Mesenchymal stem cell (in vitro differentiated cells and primary cell): Measurements from ENCODE around the gene TMEM74B.

Source experiments
- DNase-seq: peaks from one replicate; pipeline ENCODE4 v3.0.0-alpha.2; 2013
- H2AFZ ChIP-seq: one replicate; pipeline ENCODE4 v1.6.1; 2013; ENCODE audit warnings: low read depth, mild to moderate bottlenecking, control low read depth, inconsistent platforms, low read length, moderate library complexity
- H2AK5ac ChIP-seq: 2 replicates; pipeline ENCODE4 v1.6.1; 2013; ENCODE audit warnings: low read length, moderate library complexity, mild to moderate bottlenecking, inconsistent platforms; ENCODE audit not compliant: severe bottlenecking
- H2BK120ac ChIP-seq: one replicate; pipeline ENCODE4 v1.6.1; 2013; ENCODE audit warnings: low read depth, mild to moderate bottlenecking, inconsistent platforms, low read length, moderate library complexity
- H2BK12ac ChIP-seq, 2 experiments: one replicate each; pipeline ENCODE4 v1.6.1; 2013; ENCODE audit warnings: inconsistent platforms in 2 of 2, low read length in 2 of 2, mild to moderate bottlenecking in 2 of 2, moderate library complexity in 2 of 2, control low read depth in 1 of 2
- H2BK15ac ChIP-seq: one replicate; pipeline ENCODE4 v1.6.1; 2013; ENCODE audit warnings: mild to moderate bottlenecking, low read depth, inconsistent platforms; ENCODE audit not compliant: poor library complexity, severe bottlenecking
- H2BK5ac ChIP-seq: 2 replicates; pipeline ENCODE4 v1.6.1; 2013; ENCODE audit warnings: low read depth, mild to moderate bottlenecking, low read length, control low read depth, inconsistent platforms; ENCODE audit not compliant: poor library complexity, severe bottlenecking
- H3K14ac ChIP-seq, 2 experiments: one replicate each; pipeline ENCODE4 v1.6.1; 2013; ENCODE audit warnings: inconsistent platforms in 2 of 2, low read length in 2 of 2, control low read depth in 1 of 2, mild to moderate bottlenecking in 1 of 2, moderate library complexity in 1 of 2
- H3K18ac ChIP-seq, 2 experiments: one replicate each; pipeline ENCODE4 v1.6.1; 2013; ENCODE audit warnings: inconsistent platforms in 2 of 2, low read length in 2 of 2, control low read depth in 1 of 2, low read depth in 1 of 2, mild to moderate bottlenecking in 1 of 2
- H3K23ac ChIP-seq, 2 experiments: one replicate each; pipeline ENCODE4 v1.6.1; 2013; ENCODE audit warnings: inconsistent platforms in 2 of 2, low read length in 2 of 2, mild to moderate bottlenecking in 2 of 2, moderate library complexity in 2 of 2, control low read depth in 1 of 2
- H3K27ac ChIP-seq: 2 replicates; pipeline ENCODE4 v1.5.1; 2013; ENCODE audit warnings: mild to moderate bottlenecking, moderate library complexity, low read length, control low read depth, inconsistent platforms; ENCODE audit not compliant: poor library complexity, severe bottlenecking
- H3K27me3 ChIP-seq, 2 experiments: 2 replicates each; pipeline versions ENCODE4 v1.6.1 to v1.7.0; 2013; ENCODE audit warnings: low read length in 2 of 2, mild to moderate bottlenecking in 2 of 2, moderate library complexity in 2 of 2, control low read depth in 1 of 2, inconsistent platforms in 1 of 2; ENCODE audit not compliant: control insufficient read depth in 1 of 2, insufficient read depth in 1 of 2
- H3K36me3 ChIP-seq, 2 experiments: 2 replicates each; pipeline versions ENCODE4 v1.6.1 to v1.7.0; 2013; ENCODE audit warnings: low read length in 2 of 2, control low read depth in 1 of 2, inconsistent platforms in 1 of 2, low read depth in 1 of 2, mild to moderate bottlenecking in 1 of 2; ENCODE audit not compliant: insufficient read depth in 2 of 2, control insufficient read depth in 1 of 2
- H3K4ac ChIP-seq, 2 experiments: one replicate each; pipeline ENCODE4 v1.6.1; 2013; ENCODE audit warnings: inconsistent platforms in 2 of 2, low read length in 2 of 2, mild to moderate bottlenecking in 2 of 2, moderate library complexity in 2 of 2, control low read depth in 1 of 2, low read depth in 1 of 2
- H3K4me1 ChIP-seq: 2 replicates; pipeline ENCODE4 v1.6.1; 2013; ENCODE audit warnings: low read depth, low read length, control low read depth; ENCODE audit not compliant: control insufficient read depth, insufficient read depth
- H3K4me2 ChIP-seq: 2 replicates; pipeline ENCODE4 v1.6.1; 2013; ENCODE audit warnings: low read length, mild to moderate bottlenecking, inconsistent platforms; ENCODE audit not compliant: poor library complexity, severe bottlenecking
- H3K4me3 ChIP-seq, 2 experiments: 2 replicates each; pipeline versions ENCODE4 v1.5.1 to v1.7.0; 2013; ENCODE audit warnings: low read length in 2 of 2, mild to moderate bottlenecking in 2 of 2, control low read depth in 1 of 2, low read depth in 1 of 2; ENCODE audit not compliant: insufficient read depth in 1 of 2
- H3K79me1 ChIP-seq: replicated peaks from 2 replicates; pipeline ENCODE4 v1.6.1; 2013; ENCODE audit warnings: mild to moderate bottlenecking, control low read depth, low read length, inconsistent platforms; ENCODE audit not compliant: poor library complexity, severe bottlenecking
- H3K9ac ChIP-seq: 2 replicates; pipeline ENCODE4 v1.7.0; 2013; ENCODE audit warnings: mild to moderate bottlenecking, low read length, moderate library complexity
- H3K9me3 ChIP-seq: 2 replicates; pipeline ENCODE4 v1.7.0; 2013; ENCODE audit warnings: mild to moderate bottlenecking, low read length; ENCODE audit not compliant: control insufficient read depth
- H4K8ac ChIP-seq: one replicate; pipeline ENCODE4 v1.6.1; 2013; ENCODE audit warnings: inconsistent platforms, mild to moderate bottlenecking, low read length, moderate library complexity
- H4K91ac ChIP-seq: one replicate; pipeline ENCODE4 v1.6.1; 2013; ENCODE audit warnings: mild to moderate bottlenecking, low read length, inconsistent platforms
- WGBS: methylation state at CpG from one replicate; pipeline ENCODE4 v1.1.7; 2013; ENCODE audit warnings: mixed read lengths; 5-methylcytosine and 5-hydroxymethylcytosine counted together

The TMEM74B gene

DNA sequence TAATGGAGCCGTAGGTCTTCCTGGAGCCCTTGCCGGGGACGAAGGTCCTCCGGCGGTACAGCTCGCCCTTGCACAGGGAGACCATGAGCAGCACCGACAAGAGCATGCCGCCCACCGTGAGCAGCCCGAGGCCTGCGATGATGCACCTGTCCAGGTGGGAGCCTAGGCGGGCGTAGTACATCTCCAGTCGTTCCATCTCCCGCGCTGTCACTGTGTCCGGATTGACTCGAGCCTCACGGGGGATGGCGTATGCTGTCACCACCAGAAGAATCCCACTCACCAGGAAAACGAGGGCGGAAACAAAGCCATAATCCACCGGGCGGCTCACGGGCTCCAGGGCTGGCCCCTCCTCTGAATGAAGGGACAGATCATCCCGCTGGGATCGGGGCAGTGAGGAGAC lies 3.8 kb downstream of the TMEM74B start:
- H2BK15ac ChIP-seq, result peak overlapping the region; percentile 12
- H3K27me3 ChIP-seq, result peaks cover 26 to 29% of the 10 kb centered on the region in 2 experiments
- no peak overlapping the region for H2AK5ac ChIP-seq
- H3K9me3 ChIP-seq, result no peaks in the 10 kb centered on the region
- DNase-seq, result no peak
- no peak overlapping the region for H3K9ac ChIP-seq
- H3K14ac ChIP-seq, result no peak overlapping the region
- no peaks in the 10 kb centered on the region for H3K79me1 ChIP-seq
- H2BK12ac ChIP-seq, result no peak overlapping the region
- WGBS, result 96% methylated on average over 27 of the region's 27 CpGs
- H3K4ac ChIP-seq, result no peak overlapping the region
- peaks cover 4 to 5% of the 10 kb centered on the region in 2 experiments for H3K36me3 ChIP-seq
- H4K8ac ChIP-seq, result no peak overlapping the region
- no peak overlapping the region for H3K23ac ChIP-seq
- no peak overlapping the region for H4K91ac ChIP-seq
- no peak overlapping the region for H3K18ac ChIP-seq
- no peak overlapping the region for H3K4me2 ChIP-seq
- H3K4me1 ChIP-seq, result peaks cover 15% of the 10 kb centered on the region
- no peak overlapping the region for H2BK5ac ChIP-seq
- H2AFZ ChIP-seq, result no peak overlapping the region
- no peak overlapping the region for H2BK120ac ChIP-seq
- peak overlapping the region in 1 of 2 experiments; percentile 3 for H3K4me3 ChIP-seq
- H3K27ac ChIP-seq, result no peak overlapping the region

DNA sequence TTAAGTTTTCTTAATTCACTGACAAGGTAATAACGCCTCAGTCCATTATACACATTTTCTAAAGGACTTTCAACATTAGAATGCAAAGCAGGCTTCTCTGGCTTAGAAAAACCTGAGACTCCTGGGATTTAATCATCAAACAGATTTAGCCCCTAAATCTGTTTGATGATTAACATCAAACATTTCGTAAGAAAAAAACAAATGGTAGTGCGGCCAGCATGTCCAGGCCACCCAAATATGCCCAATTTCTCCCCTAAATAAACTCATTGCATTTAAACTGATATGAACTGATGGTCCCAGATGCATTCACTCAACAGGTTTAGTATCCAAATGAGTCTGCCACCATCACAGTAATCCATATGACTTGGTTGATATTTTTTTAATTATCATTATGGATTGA lies 6.2 kb downstream of the TMEM74B start:
- Histone ChIP-seq H3K4me1 (no peaks in the 10 kb centered on the region), H2BK120ac (no peak overlapping the region), H3K14ac (no peak overlapping the region), H2AK5ac (no peak overlapping the region), H3K9me3 (no peaks in the 10 kb centered on the region), H3K18ac (no peak overlapping the region), H3K36me3 (peaks cover 13 to 21% of the 10 kb centered on the region in 2 experiments), H4K91ac (no peak overlapping the region), H3K4me2 (no peak overlapping the region), H2BK15ac (no peak overlapping the region), H3K9ac (no peak overlapping the region), H3K4me3 (no peak overlapping the region), H3K23ac (no peak overlapping the region), H4K8ac (no peak overlapping the region), H3K27ac (no peak overlapping the region), H3K79me1 (no peaks in the 10 kb centered on the region), H2BK5ac (no peak overlapping the region), H3K4ac (no peak overlapping the region), H3K27me3 (peaks cover 12 to 16% of the 10 kb centered on the region in 2 experiments), H2BK12ac (no peak overlapping the region), H2AFZ (no peak overlapping the region)
- no peak for DNase-seq
- WGBS, result over 99% methylated on average over 3 of the region's 3 CpGs

DNA sequence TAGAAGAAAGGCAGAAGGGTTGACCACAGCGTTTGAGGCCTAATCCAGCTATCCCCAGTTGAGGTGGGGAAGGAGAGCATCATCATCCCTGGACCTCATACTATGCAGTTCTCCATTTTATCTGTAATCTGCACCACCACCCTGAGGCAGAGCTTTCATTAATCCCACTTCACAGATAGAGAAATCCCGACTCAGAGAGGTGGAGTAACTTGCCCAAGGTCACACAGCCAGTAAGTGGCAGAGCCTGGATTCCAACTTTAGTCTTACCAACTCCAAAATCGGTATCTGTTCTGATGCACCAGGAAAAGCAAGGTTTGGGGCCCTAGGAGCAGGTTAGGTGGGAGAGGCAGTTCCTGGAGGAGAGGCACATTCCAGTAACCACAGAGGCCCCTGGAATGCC lies 6.7 kb downstream of the TMEM74B start:
- Histone ChIP-seq H3K9ac (no peak overlapping the region), H2AFZ (no peak overlapping the region), H3K4me3 (no peak overlapping the region), H3K14ac (no peak overlapping the region), H2BK5ac (no peak overlapping the region), H3K36me3 (peaks cover 18 to 24% of the 10 kb centered on the region in 2 experiments), H3K23ac (no peak overlapping the region), H3K18ac (no peak overlapping the region), H3K4me2 (no peak overlapping the region), H4K91ac (no peak overlapping the region), H2BK15ac (no peak overlapping the region), H2BK12ac (no peak overlapping the region), H3K4me1 (no peaks in the 10 kb centered on the region), H3K27me3 (peaks cover 7 to 11% of the 10 kb centered on the region in 2 experiments), H3K27ac (no peak overlapping the region), H3K9me3 (no peaks in the 10 kb centered on the region), H2AK5ac (no peak overlapping the region), H2BK120ac (no peak overlapping the region), H4K8ac (no peak overlapping the region), H3K79me1 (no peaks in the 10 kb centered on the region), H3K4ac (no peak overlapping the region)
- no peak for DNase-seq
- 95% methylated on average over 2 of the region's 3 CpGs for WGBS

DNA sequence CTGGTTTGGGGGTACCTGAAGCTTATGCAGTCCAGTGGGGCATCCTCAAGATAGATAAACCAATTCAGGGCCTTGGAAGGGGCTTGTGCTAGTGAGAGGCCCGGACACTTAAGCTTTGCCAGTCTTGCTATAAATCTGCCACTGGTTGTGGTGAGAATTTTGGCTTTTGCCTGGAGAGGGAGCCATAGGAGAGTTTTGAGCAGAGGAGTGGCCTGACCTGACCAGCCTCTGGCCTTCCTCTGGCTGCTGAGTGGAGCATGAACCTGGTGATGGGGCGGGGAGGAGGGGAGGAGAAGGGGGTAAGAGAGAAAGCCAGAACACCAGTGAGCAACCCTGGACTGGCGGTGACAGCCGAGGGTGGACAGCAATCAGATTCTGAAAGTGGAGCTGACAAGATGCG lies 7.1 kb downstream of the TMEM74B start:
- Histone ChIP-seq H3K9me3 (no peaks in the 10 kb centered on the region), H4K8ac (no peak overlapping the region), H2BK5ac (no peak overlapping the region), H2AFZ (no peak overlapping the region), H3K4me1 (no peaks in the 10 kb centered on the region), H2BK120ac (no peak overlapping the region), H3K27me3 (peaks cover 3 to 6% of the 10 kb centered on the region in 2 experiments), H2BK12ac (no peak overlapping the region), H4K91ac (no peak overlapping the region), H3K27ac (no peak overlapping the region), H2BK15ac (no peak overlapping the region), H3K14ac (no peak overlapping the region), H3K23ac (no peak overlapping the region), H3K18ac (no peak overlapping the region), H3K9ac (no peak overlapping the region), H3K79me1 (no peaks in the 10 kb centered on the region), H3K36me3 (peaks cover 22 to 29% of the 10 kb centered on the region in 2 experiments), H2AK5ac (no peak overlapping the region), H3K4me3 (no peak overlapping the region), H3K4ac (no peak overlapping the region), H3K4me2 (no peak overlapping the region)
- DNase-seq, result peak; percentile 34
- 53% methylated on average over 4 of the region's 5 CpGs for WGBS
